ENCODE results near the gene FBXO15. TPM values are rescaled to one million over a fixed set of nuclear protein-coding genes. Genes with fewer than 3 reads are reported as not detected.

Gene FBXO15
- total and polyA plus RNA-seq, 12 donors = 0.93 to 8.7 (median 2.8) TPM

- DNase-seq = no peak
- Histone ChIP-seq H3K27me3 (no peaks in the 10 kb centered on the region), H3K9me3 (replicated peaks in 1 of 3) (no peaks in the 10 kb centered on the region), H3K27ac (no peak overlapping the region), H3K36me3 (replicated peaks in 1 of 2) (no peaks in the 10 kb centered on the region), H3K4me1 (replicated peaks in 1 of 2) (no peaks in the 10 kb centered on the region), H3K4me3 (no peak overlapping the region)
- TF ChIP-seq CTCF (IDR thresholded peaks at IDR 0.05) (no peak), POLR2A (IDR thresholded peaks at IDR 0.05) (no peak)
- WGBS, 4 donors = 85 to 91% (median 89%) methylated on average over 6 of the region's 6 CpGs
- intact Hi-C loops (cut with DNase I) = no loop called here
Measured at GRCh38 chr18:74123200-74123599, 24.4 kb downstream of the FBXO15 start.

- no peaks in the 10 kb centered on the region for H3K36me3 ChIP-seq (replicated peaks in 1 of 2)
- WGBS, 4 donors = 38 to 48% (median 41%) methylated on average over 9 of the region's 9 CpGs
- no peaks in the 10 kb centered on the region for H3K4me1 ChIP-seq (replicated peaks in 1 of 2)
- H3K4me3 ChIP-seq = no peak overlapping the region
- no peak overlapping the region for H3K27ac ChIP-seq
- intact Hi-C loops (cut with DNase I) = no loop called here
- H3K9me3 ChIP-seq (replicated peaks in 1 of 3) = no peaks in the 10 kb centered on the region
- TF ChIP-seq CTCF (IDR thresholded peaks at IDR 0.05) (peak in 5 of 6 experiments; percentile 6 to 51 (median 42)), POLR2A (IDR thresholded peaks at IDR 0.05) (no peak)
- no peaks in the 10 kb centered on the region for H3K27me3 ChIP-seq
- DNase-seq = peak in 1 of 7 donors; percentile 4
Measured at GRCh38 chr18:74116633-74117554, 30.7 kb downstream of the FBXO15 start.

GRCh38 chr18:74115046-74115445, 32.6 kb downstream of the FBXO15 start:
- Histone ChIP-seq H3K27ac (peak overlapping the region in 1 of 5 donors; percentile 8), H3K4me1 (replicated peaks in 1 of 2) (no peaks in the 10 kb centered on the region), H3K9me3 (replicated peaks in 1 of 3) (no peaks in the 10 kb centered on the region), H3K36me3 (replicated peaks in 1 of 2) (no peaks in the 10 kb centered on the region), H3K4me3 (no peak overlapping the region), H3K27me3 (no peaks in the 10 kb centered on the region)
- intact Hi-C loops (cut with DNase I) = no loop called here
- WGBS, 4 donors = 59 to 71% (median 66%) methylated on average over 4 of the region's 4 CpGs
- TF ChIP-seq POLR2A (IDR thresholded peaks at IDR 0.05) = no peak
- TF ChIP-seq CTCF (IDR thresholded peaks at IDR 0.05) = no peak
- DNase-seq = no peak

DNA sequence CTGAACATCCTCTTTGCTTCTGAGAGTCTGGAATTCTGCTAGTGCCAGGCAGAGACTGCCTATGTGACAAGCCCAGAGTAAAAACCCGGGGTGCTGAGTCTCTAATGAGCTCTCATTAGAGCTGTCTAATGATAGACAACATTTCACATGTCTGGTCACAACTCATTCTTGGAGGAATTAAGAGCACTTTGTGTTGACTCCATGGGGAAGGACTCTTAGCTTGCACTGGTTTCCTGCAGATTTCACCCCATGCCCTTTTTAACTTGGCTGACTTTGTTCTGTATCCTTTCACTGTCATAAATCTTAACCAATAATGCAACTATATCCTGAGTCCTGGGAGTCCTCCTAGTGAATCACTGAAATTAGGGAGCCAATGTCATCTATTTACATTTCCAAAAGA, 33.5 kb downstream of the FBXO15 start:
- H3K27me3 ChIP-seq = no peaks in the 10 kb centered on the region
- intact Hi-C loops (cut with DNase I) = no loop called here
- peak overlapping the region in 1 of 5 donors; percentile 4 for H3K27ac ChIP-seq
- no peak for DNase-seq
- WGBS, 4 donors = 43 to 72% (median 52%) methylated on average over 1 of the region's 1 CpG
- H3K9me3 ChIP-seq (replicated peaks in 1 of 3) = no peaks in the 10 kb centered on the region
- TF ChIP-seq POLR2A (IDR thresholded peaks at IDR 0.05) (no peak), CTCF (IDR thresholded peaks at IDR 0.05) (no peak)
- H3K36me3 ChIP-seq (replicated peaks in 1 of 2) = no peaks in the 10 kb centered on the region
- no peak overlapping the region for H3K4me3 ChIP-seq
- no peaks in the 10 kb centered on the region for H3K4me1 ChIP-seq (replicated peaks in 1 of 2)

Data from adrenal gland (tissue), 12 donors.